OCI-LY1 (cell line): Measurements from ENCODE around the gene CEMIP.
A peak's percentile ranks its signal among the peaks of the same experiment; 100 is the strongest.

Experiments
- H2AFZ ChIP-seq: fragments of 200-600 bp; sonication (generic), shearing (Covaris generic); 2 replicates; pipeline ENCODE4 v1.6.0; 2014; ENCODE audit warnings: antibody characterized with exemption, mild to moderate bottlenecking, low read length
- H3F3A ChIP-seq: fragments of 200-600 bp; sonication (generic), shearing (Covaris generic); 2 replicates; pipeline ENCODE4 v1.6.0; 2014; ENCODE audit warnings: mild to moderate bottlenecking, antibody characterized with exemption, low read length, moderate library complexity; ENCODE audit not compliant: insufficient read depth
- H3K27ac ChIP-seq: fragments of 200-600 bp; sonication (generic); 2 replicates; pipeline ENCODE4 v1.5.1; 2014; ENCODE audit warnings: low read length, mixed run types, mild to moderate bottlenecking, low read depth; ENCODE audit not compliant: poor library complexity, severe bottlenecking
- H3K27me3 ChIP-seq: fragments of 200-600 bp; sonication (generic); 2 replicates; pipeline ENCODE4 v1.6.0; 2014; ENCODE audit warnings: antibody characterized with exemption, mild to moderate bottlenecking, low read length, moderate library complexity; ENCODE audit not compliant: insufficient read depth
- H3K36me3 ChIP-seq: fragments of 200-600 bp; sonication (generic); 2 replicates; pipeline ENCODE4 v1.6.1; 2014; ENCODE audit warnings: mild to moderate bottlenecking, antibody characterized with exemption, low read length, moderate library complexity, mixed read lengths; ENCODE audit not compliant: insufficient read depth
- H3K4me1 ChIP-seq: fragments of 200-600 bp; sonication (generic); 2 replicates; pipeline ENCODE4 v1.5.1; 2014; ENCODE audit warnings: mild to moderate bottlenecking, low read length, moderate library complexity; ENCODE audit not compliant: insufficient read depth, severe bottlenecking
- H3K4me2 ChIP-seq: fragments of 200-600 bp; sonication (generic), shearing (Covaris generic); 2 replicates; pipeline ENCODE4 v1.6.1; 2014; ENCODE audit warnings: low read length
- H3K4me3 ChIP-seq: fragments of 200-600 bp; sonication (generic); 2 replicates; pipeline ENCODE4 v1.5.1; 2014; ENCODE audit warnings: low read length, low read depth, mild to moderate bottlenecking, mixed read lengths; ENCODE audit not compliant: poor library complexity, severe bottlenecking
- H3K79me2 ChIP-seq: fragments of 200-600 bp; shearing (Covaris generic); 2 replicates; pipeline ENCODE4 v1.6.1; 2016; ENCODE audit warnings: mixed run types, low read length, mixed read lengths; ENCODE audit not compliant: insufficient read depth
- H3K9ac ChIP-seq: fragments of 200-600 bp; sonication (generic), shearing (Covaris generic); 2 replicates; pipeline ENCODE4 v1.6.1; 2014; ENCODE audit warnings: mild to moderate bottlenecking, low read length, mixed read lengths
- H3K9me2 ChIP-seq: fragments of 200-600 bp; sonication (generic), shearing (Covaris generic); 2 replicates; pipeline ENCODE4 v1.6.1; 2014; ENCODE audit warnings: low read depth, mild to moderate bottlenecking, low read length, mixed read lengths
- H3K9me3 ChIP-seq: fragments of 200-600 bp; shearing (Covaris generic); 2 replicates; pipeline ENCODE4 v1.6.1; 2014; ENCODE audit warnings: low read length, mixed read lengths
- H4K20me1 ChIP-seq: fragments of 200-600 bp; sonication (generic), shearing (Covaris generic); 2 replicates; pipeline ENCODE4 v1.6.0; 2016; ENCODE audit warnings: mild to moderate bottlenecking, low read length; ENCODE audit not compliant: insufficient read depth
- EZH2 ChIP-seq: fragments of 200-600 bp; sonication (generic), shearing (Covaris generic); IDR thresholded peaks from 2 replicates; pipeline ENCODE4 v1.8.0; 2017; ENCODE audit warnings: borderline replicate concordance, mixed run types, mild to moderate bottlenecking, antibody characterized with exemption, low read length, moderate library complexity, mixed read lengths
- TF ChIP-seq, protein P1 (sequence below): fragments of 200-600 bp; sonication (generic), shearing (Covaris generic); IDR thresholded peaks from 2 replicates; pipeline ENCODE4 v1.5.1; 2017; ENCODE audit warnings: mild to moderate bottlenecking, antibody characterized with exemption, low read length, moderate library complexity, mixed read lengths

Gene CEMIP

DNA sequence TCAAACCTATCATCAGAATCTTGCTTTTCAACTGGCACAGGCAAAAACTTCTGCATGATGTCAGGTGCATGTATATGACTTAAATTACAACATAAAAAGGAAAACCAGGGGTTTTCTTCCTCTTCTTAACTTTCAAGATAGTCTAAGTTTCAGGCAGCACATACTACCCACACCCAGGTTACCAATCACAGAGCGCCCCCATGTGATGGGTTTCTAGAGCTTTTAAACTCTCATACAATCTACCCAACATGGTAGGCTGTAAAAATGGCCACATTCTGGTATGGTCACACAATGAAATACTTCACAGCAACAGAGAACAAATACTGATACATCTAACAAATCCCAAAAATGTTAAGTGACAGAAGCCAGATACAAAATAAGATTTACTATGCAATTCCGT is 203.0 kb downstream of the CEMIP start:
- no peaks in the 10 kb centered on the region for H3K27me3 ChIP-seq
- peaks cover 39% of the 10 kb centered on the region for H3K4me1 ChIP-seq
- H3K9ac ChIP-seq, result no peak overlapping the region
- H3K4me3 ChIP-seq, result no peak overlapping the region
- H3K9me2 ChIP-seq, result no peaks in the 10 kb centered on the region
- peaks cover 50% of the 10 kb centered on the region for H3K36me3 ChIP-seq
- H3K79me2 ChIP-seq, result peaks cover 37% of the 10 kb centered on the region
- H3K9me3 ChIP-seq, result no peaks in the 10 kb centered on the region
- TF ChIP-seq EZH2, result no peak
- TF ChIP-seq, protein P1, sequence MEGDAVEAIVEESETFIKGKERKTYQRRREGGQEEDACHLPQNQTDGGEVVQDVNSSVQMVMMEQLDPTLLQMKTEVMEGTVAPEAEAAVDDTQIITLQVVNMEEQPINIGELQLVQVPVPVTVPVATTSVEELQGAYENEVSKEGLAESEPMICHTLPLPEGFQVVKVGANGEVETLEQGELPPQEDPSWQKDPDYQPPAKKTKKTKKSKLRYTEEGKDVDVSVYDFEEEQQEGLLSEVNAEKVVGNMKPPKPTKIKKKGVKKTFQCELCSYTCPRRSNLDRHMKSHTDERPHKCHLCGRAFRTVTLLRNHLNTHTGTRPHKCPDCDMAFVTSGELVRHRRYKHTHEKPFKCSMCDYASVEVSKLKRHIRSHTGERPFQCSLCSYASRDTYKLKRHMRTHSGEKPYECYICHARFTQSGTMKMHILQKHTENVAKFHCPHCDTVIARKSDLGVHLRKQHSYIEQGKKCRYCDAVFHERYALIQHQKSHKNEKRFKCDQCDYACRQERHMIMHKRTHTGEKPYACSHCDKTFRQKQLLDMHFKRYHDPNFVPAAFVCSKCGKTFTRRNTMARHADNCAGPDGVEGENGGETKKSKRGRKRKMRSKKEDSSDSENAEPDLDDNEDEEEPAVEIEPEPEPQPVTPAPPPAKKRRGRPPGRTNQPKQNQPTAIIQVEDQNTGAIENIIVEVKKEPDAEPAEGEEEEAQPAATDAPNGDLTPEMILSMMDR, result peak; percentile 52
- H3K4me2 ChIP-seq, result no peak overlapping the region
- no peaks in the 10 kb centered on the region for H4K20me1 ChIP-seq
- 0 out of 2 replicates have a peak, but pooled peaks cover 8% of the 10 kb centered on the region for H3F3A ChIP-seq
- no peak overlapping the region for H3K27ac ChIP-seq
- H2AFZ ChIP-seq, result no peak overlapping the region

DNA sequence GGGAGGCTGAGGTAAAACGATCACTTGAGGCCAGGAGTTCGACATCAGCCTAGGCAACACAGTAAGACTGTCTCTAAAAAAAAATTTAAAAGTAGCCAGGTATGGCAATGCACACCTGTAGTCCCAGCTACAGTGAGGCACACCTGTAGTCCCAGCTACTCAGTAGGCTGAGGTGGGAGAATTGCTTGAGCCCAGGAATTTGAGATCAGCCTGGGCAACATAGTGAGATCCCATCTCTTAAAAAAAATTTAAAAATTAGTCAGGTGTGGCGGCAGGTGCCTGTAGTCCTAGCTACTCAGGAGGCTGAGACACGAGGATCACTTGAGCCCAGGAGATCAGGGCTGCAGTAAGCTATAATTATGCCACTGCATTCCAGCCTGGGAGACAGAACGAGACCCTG is 203.7 kb downstream of the CEMIP start:
- Histone ChIP-seq H3K27me3 (no peaks in the 10 kb centered on the region), H3K9me2 (no peaks in the 10 kb centered on the region), H3K4me3 (no peak overlapping the region), H3K27ac (no peak overlapping the region), H3K9ac (no peak overlapping the region), H3K36me3 (peaks cover 48% of the 10 kb centered on the region), H4K20me1 (no peaks in the 10 kb centered on the region), H3K4me1 (peaks cover 44% of the 10 kb centered on the region), H3K4me2 (no peak overlapping the region), H2AFZ (no peak overlapping the region), H3K79me2 (peaks cover 41% of the 10 kb centered on the region), H3F3A (0 out of 2 replicates have a peak, but pooled peaks cover 8% of the 10 kb centered on the region), H3K9me3 (no peaks in the 10 kb centered on the region)
- TF ChIP-seq EZH2, result no peak
- TF ChIP-seq, protein P1, result no peak

DNA sequence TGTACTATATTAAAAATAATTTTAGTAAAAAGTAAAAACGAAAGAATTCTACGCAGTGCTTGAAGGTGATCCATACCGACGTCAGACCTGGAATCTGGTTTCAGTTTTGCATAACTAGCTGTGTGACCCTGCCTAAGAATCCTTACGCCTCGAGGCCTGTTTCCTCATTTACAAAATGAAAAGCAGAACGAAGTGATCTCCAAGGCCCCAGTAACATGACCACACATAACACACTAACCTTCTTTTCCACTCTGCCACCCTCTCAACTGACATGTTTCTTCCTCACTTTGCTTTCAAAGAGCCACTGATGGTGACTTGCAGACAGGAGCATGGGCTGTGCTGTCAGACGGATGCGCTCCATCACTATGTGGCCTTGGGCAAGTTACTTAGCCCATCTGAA is 205.7 kb downstream of the CEMIP start:
- H3K36me3 ChIP-seq, result peaks cover 29% of the 10 kb centered on the region
- no peaks in the 10 kb centered on the region for H3F3A ChIP-seq
- H3K9me2 ChIP-seq, result no peaks in the 10 kb centered on the region
- H3K9me3 ChIP-seq, result no peaks in the 10 kb centered on the region
- H4K20me1 ChIP-seq, result no peaks in the 10 kb centered on the region
- peaks cover 49% of the 10 kb centered on the region for H3K4me1 ChIP-seq
- H3K27me3 ChIP-seq, result no peaks in the 10 kb centered on the region
- peak overlapping the region; percentile 14; the same call in 1 of the 2 replicates for H3K4me2 ChIP-seq
- no peak overlapping the region for H3K4me3 ChIP-seq
- H2AFZ ChIP-seq, result no peak overlapping the region
- TF ChIP-seq EZH2, result no peak
- TF ChIP-seq, protein P1, result no peak
- peak overlapping the region; percentile 4; the same call in 1 of the 2 replicates for H3K9ac ChIP-seq
- peaks cover 57% of the 10 kb centered on the region for H3K79me2 ChIP-seq
- H3K27ac ChIP-seq, result peak overlapping the region; percentile 50
